ENCODE data around the gene RNF222. TPM values are rescaled to one million over a fixed set of nuclear protein-coding genes. Genes with fewer than 3 reads are reported as not detected.
"Not testable (repeated sequence)": the region's sequence is repeated elsewhere in the genome, so short reads cannot be mapped to it uniquely, and the experiment has no call there.

RNF222 gene
- total RNA-seq, 2 experiments from 2014 or later, result not detected

GRCh38 chr17:8409966-8410882 is 12.6 kb upstream of the RNF222 start:
- intact Hi-C loops (cut with micrococcal nuclease), result loop anchor here (1.0 kb wide), 1 partner anchor 336 kb away; no protein-coding TSS in a partner anchor
- no peaks in the 10 kb centered on the region for H3K9me3 Mint-ChIP-seq
- H3K4me1 Mint-ChIP-seq (ENCODE audit: low read depth), result peaks cover 22% of the 10 kb centered on the region
- DNase-seq, result peak; percentile 86
- H3K27me3 Mint-ChIP-seq, result peaks cover 9% of the 10 kb centered on the region
- H3K36me3 Mint-ChIP-seq, result no peaks in the 10 kb centered on the region
- ChIA-PET POLR2A (interaction anchor here (0.8 kb wide), 2 partner anchors 26 to 336 kb away, joined by 3 to 4 read pairs; no protein-coding TSS in a partner anchor), CTCF (interaction anchor here (0.6 to 4.5 kb wide), 46 partner anchors 8 to 588 kb away, joined by 3 to 63 read pairs (median 4); partner anchors contain the start of genes MYH10, NDEL1 and RNF222)
- H3K4me3 Mint-ChIP-seq, result peak overlapping the region; percentile 40
- peak overlapping the region; percentile 61 for H3K27ac Mint-ChIP-seq

- DNase-seq, result no peak
- intact Hi-C loops (cut with micrococcal nuclease), result no loop called here
- Mint-ChIP-seq H3K4me3 (no peak overlapping the region), H3K36me3 (no peaks in the 10 kb centered on the region), H3K27me3 (peaks cover 12% of the 10 kb centered on the region), H3K27ac (no peak overlapping the region), H3K4me1 (ENCODE audit: low read depth) (peaks cover 19% of the 10 kb centered on the region), H3K9me3 (no peaks in the 10 kb centered on the region)
- ChIA-PET POLR2A (no interaction called here), CTCF (interaction anchor here (2.0 kb wide), 1 partner anchor 9 kb away, joined by 6 read pairs; no protein-coding TSS in a partner anchor)
Measured at GRCh38 chr17:8408371-8408770, 10.7 kb upstream of the RNF222 start.

GRCh38 chr17:8406174-8406573 is 8.5 kb upstream of the RNF222 start:
- CTCF ChIA-PET, result no interaction called here

GRCh38 chr17:8405499-8406016 is 7.9 kb upstream of the RNF222 start:
- Mint-ChIP-seq H3K27me3 (peaks cover 23% of the 10 kb centered on the region), H3K4me3 (no peak overlapping the region), H3K36me3 (no peaks in the 10 kb centered on the region), H3K4me1 (ENCODE audit: low read depth) (peaks cover 7% of the 10 kb centered on the region), H3K27ac (no peak overlapping the region), H3K9me3 (no peaks in the 10 kb centered on the region)
- no peak for DNase-seq
- intact Hi-C loops (cut with micrococcal nuclease), result no loop called here
- CTCF ChIA-PET, result no interaction called here
- POLR2A ChIA-PET, result no interaction called here

More at GRCh38 chr17:8406174-8406573, 8.5 kb upstream of the RNF222 start:
- no peaks in the 10 kb centered on the region for H3K36me3 Mint-ChIP-seq
- H3K4me3 Mint-ChIP-seq, result no peak overlapping the region
- no peaks in the 10 kb centered on the region for H3K9me3 Mint-ChIP-seq
- intact Hi-C loops (cut with micrococcal nuclease), result no loop called here
- no peak for DNase-seq
- H3K27me3 Mint-ChIP-seq, result peaks cover 17% of the 10 kb centered on the region
- H3K4me1 Mint-ChIP-seq (ENCODE audit: low read depth), result peaks cover 11% of the 10 kb centered on the region
- POLR2A ChIA-PET, result interaction anchor here (0.6 kb wide), 1 partner anchor 416 kb away, joined by 3 read pairs; no protein-coding TSS in a partner anchor
- H3K27ac Mint-ChIP-seq, result no peak overlapping the region

GRCh38 chr17:8402921-8403536 is 5.4 kb upstream of the RNF222 start:
- ChIA-PET CTCF (no interaction called here), POLR2A (no interaction called here)
- no peak overlapping the region for H3K27ac Mint-ChIP-seq
- no peaks in the 10 kb centered on the region for H3K36me3 Mint-ChIP-seq
- no peak for DNase-seq
- intact Hi-C loops (cut with micrococcal nuclease), result no loop called here
- no peak overlapping the region for H3K4me3 Mint-ChIP-seq
- no peaks in the 10 kb centered on the region for H3K4me1 Mint-ChIP-seq (ENCODE audit: low read depth)
- H3K9me3 Mint-ChIP-seq, result no peaks in the 10 kb centered on the region
- H3K27me3 Mint-ChIP-seq, result peaks cover 20% of the 10 kb centered on the region

- Mint-ChIP-seq H3K27ac (no peak overlapping the region), H3K4me3 (no peak overlapping the region), H3K36me3 (no peaks in the 10 kb centered on the region), H3K4me1 (ENCODE audit: low read depth) (no peaks in the 10 kb centered on the region), H3K9me3 (no peaks in the 10 kb centered on the region), H3K27me3 (peaks cover 25% of the 10 kb centered on the region)
- DNase-seq, result no peak
- POLR2A ChIA-PET, result no interaction called here
- intact Hi-C loops (cut with micrococcal nuclease), result no loop called here
- CTCF ChIA-PET, result interaction anchor here (1.1 kb wide), 1 partner anchor 9 kb away, joined by 3 read pairs; no protein-coding TSS in a partner anchor
Measured at GRCh38 chr17:8401107-8401506, 3.5 kb upstream of the RNF222 start.

GRCh38 chr17:8398980-8399379 is 1.4 kb upstream of the RNF222 start:
- CTCF ChIA-PET, result interaction anchor here (1.3 kb wide), 1 partner anchor 11 kb away, joined by 6 read pairs; no protein-coding TSS in a partner anchor
- POLR2A ChIA-PET, result no interaction called here
- peaks cover 2% of the 10 kb centered on the region for H3K4me1 Mint-ChIP-seq (ENCODE audit: low read depth)
- H3K4me3 Mint-ChIP-seq, result no peak overlapping the region
- DNase-seq, result no peak
- H3K9me3 Mint-ChIP-seq, result no peaks in the 10 kb centered on the region
- H3K27ac Mint-ChIP-seq, result no peak overlapping the region
- H3K36me3 Mint-ChIP-seq, result no peaks in the 10 kb centered on the region
- intact Hi-C loops (cut with micrococcal nuclease), result no loop called here
- H3K27me3 Mint-ChIP-seq, result peaks cover 23% of the 10 kb centered on the region

- POLR2A ChIA-PET, result interaction anchor here (0.6 kb wide), 1 partner anchor 11 kb away, joined by 3 read pairs; no protein-coding TSS in a partner anchor
- H3K9me3 Mint-ChIP-seq; H3K4me1 Mint-ChIP-seq (ENCODE audit: low read depth); H3K4me3 Mint-ChIP-seq; intact Hi-C loops (cut with micrococcal nuclease); H3K36me3 Mint-ChIP-seq; DNase-seq; H3K27ac Mint-ChIP-seq; H3K27me3 Mint-ChIP-seq: not testable (repeated sequence)
- CTCF ChIA-PET, result interaction anchor here (1.4 kb wide), 1 partner anchor 18 kb away, joined by 4 read pairs; the partner anchor contains the start of gene KRABD2
Measured at GRCh38 chr17:8394497-8394896, 3.1 kb downstream of the RNF222 start.

- Mint-ChIP-seq H3K27ac (peak overlapping the region; percentile 52), H3K9me3 (no peaks in the 10 kb centered on the region), H3K27me3 (peaks cover 7% of the 10 kb centered on the region), H3K4me3 (no peak overlapping the region), H3K4me1 (ENCODE audit: low read depth) (peaks cover 9% of the 10 kb centered on the region), H3K36me3 (no peaks in the 10 kb centered on the region)
- intact Hi-C loops (cut with micrococcal nuclease), result no loop called here
- DNase-seq, result peak; percentile 55
- POLR2A ChIA-PET, result no interaction called here
- CTCF ChIA-PET, result interaction anchor here (0.6 to 1.4 kb wide), 4 partner anchors 10 to 392 kb away, joined by 3 to 9 read pairs (median 4); partner anchors contain the start of gene KRABD2
Measured at GRCh38 chr17:8393470-8394231, 4.0 kb downstream of the RNF222 start.

- POLR2A ChIA-PET, result no interaction called here
- Mint-ChIP-seq H3K4me3 (no peak overlapping the region), H3K27ac (no peak overlapping the region), H3K4me1 (ENCODE audit: low read depth) (peaks cover 9% of the 10 kb centered on the region), H3K27me3 (peaks cover 7% of the 10 kb centered on the region), H3K36me3 (no peaks in the 10 kb centered on the region), H3K9me3 (no peaks in the 10 kb centered on the region)
- intact Hi-C loops (cut with micrococcal nuclease), result no loop called here
- no peak for DNase-seq
- CTCF ChIA-PET, result interaction anchor here (0.6 to 1.4 kb wide), 3 partner anchors 9 to 393 kb away, joined by 3 to 9 read pairs (median 4); no protein-coding TSS in a partner anchor
Measured at GRCh38 chr17:8392674-8393469, 4.8 kb downstream of the RNF222 start.

GRCh38 chr17:8392274-8392673 is 5.4 kb downstream of the RNF222 start:
- Mint-ChIP-seq H3K27me3 (peaks cover 3% of the 10 kb centered on the region), H3K9me3 (no peaks in the 10 kb centered on the region), H3K4me1 (ENCODE audit: low read depth) (peaks cover 9% of the 10 kb centered on the region), H3K4me3 (no peak overlapping the region), H3K27ac (no peak overlapping the region), H3K36me3 (no peaks in the 10 kb centered on the region)
- ChIA-PET POLR2A (interaction anchor here (0.9 kb wide), 1 partner anchor 16 kb away, joined by 5 read pairs; the partner anchor contains the start of gene KRABD2), CTCF (interaction anchor here (1.4 kb wide), 1 partner anchor 9 kb away, joined by 9 read pairs; no protein-coding TSS in a partner anchor)
- DNase-seq, result no peak
- intact Hi-C loops (cut with micrococcal nuclease), result no loop called here

Data from activated CD4-positive, alpha-beta memory T cell treated with anti-CD3 and anti-CD28 coated beads for 36 hours (primary cell).